ENCODE data around the gene NPTX1.

The NPTX1 gene

DNA sequence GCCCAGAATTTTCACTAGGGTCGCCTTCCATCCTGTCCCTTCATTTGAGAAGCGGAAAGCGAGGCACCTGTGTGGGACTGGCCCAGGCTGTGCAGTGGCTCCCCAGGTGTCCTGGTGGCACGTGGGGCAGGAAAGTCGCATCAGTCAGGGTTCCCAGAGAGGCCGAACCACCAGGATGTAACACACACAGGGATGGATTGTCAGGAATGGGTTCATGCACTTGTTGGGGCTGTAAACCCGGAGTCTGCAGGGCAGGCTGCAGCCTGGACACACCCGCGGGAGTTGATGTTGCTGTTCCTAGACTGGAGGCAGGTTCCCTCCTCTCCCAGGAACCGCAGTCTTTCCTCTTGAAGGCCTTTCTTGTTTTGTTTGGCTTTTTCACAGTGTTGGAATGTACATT is 37.5 kb upstream of the NPTX1 start:
- Histone ChIP-seq H3K79me2 (no peaks in the 10 kb centered on the region), H3K9me3 (ENCODE audit: control insufficient read depth, low read length) (no peaks in the 10 kb centered on the region), H3K4me1 (no peaks in the 10 kb centered on the region), H3K27me3 (ENCODE audit: control insufficient read depth, insufficient read depth, low read length) (no peaks in the 10 kb centered on the region), H3K4me2 (ENCODE audit: low read length) (no peak overlapping the region), H2AFZ (no peak overlapping the region), H3K9ac (no peak overlapping the region), H3K36me3 (ENCODE audit: control insufficient read depth, insufficient read depth, low read length) (no peaks in the 10 kb centered on the region), H3K4me3 (ENCODE audit: low read depth, low read length) (no peak overlapping the region), H3K27ac (no peak overlapping the region)
- TF ChIP-seq CTCF (IDR thresholded peaks at IDR 0.05) = no peak

- no peak overlapping the region for H3K27ac ChIP-seq
- H3K4me2 ChIP-seq (ENCODE audit: low read length) = no peak overlapping the region
- TF ChIP-seq CTCF (IDR thresholded peaks at IDR 0.05) = no peak
- no peak overlapping the region for H2AFZ ChIP-seq
- no peaks in the 10 kb centered on the region for H3K36me3 ChIP-seq (ENCODE audit: control insufficient read depth, insufficient read depth, low read length)
- no peak overlapping the region for H3K9ac ChIP-seq
- H3K79me2 ChIP-seq = no peaks in the 10 kb centered on the region
- no peak overlapping the region for H3K4me3 ChIP-seq (ENCODE audit: low read depth, low read length)
- no peaks in the 10 kb centered on the region for H3K9me3 ChIP-seq (ENCODE audit: control insufficient read depth, low read length)
- no peaks in the 10 kb centered on the region for H3K27me3 ChIP-seq (ENCODE audit: control insufficient read depth, insufficient read depth, low read length)
- no peaks in the 10 kb centered on the region for H3K4me1 ChIP-seq
Observed at GRCh38 chr17:80513201-80513600, 36.8 kb upstream of the NPTX1 start.

GRCh38 chr17:80512233-80512632 is 35.8 kb upstream of the NPTX1 start:
- no peak overlapping the region for H3K4me3 ChIP-seq (ENCODE audit: low read depth, low read length)
- H3K9me3 ChIP-seq (ENCODE audit: control insufficient read depth, low read length) = no peaks in the 10 kb centered on the region
- no peaks in the 10 kb centered on the region for H3K36me3 ChIP-seq (ENCODE audit: control insufficient read depth, insufficient read depth, low read length)
- no peak overlapping the region for H3K9ac ChIP-seq
- H3K27me3 ChIP-seq (ENCODE audit: control insufficient read depth, insufficient read depth, low read length) = no peaks in the 10 kb centered on the region
- no peak overlapping the region for H3K27ac ChIP-seq
- no peak overlapping the region for H2AFZ ChIP-seq
- H3K4me2 ChIP-seq (ENCODE audit: low read length) = no peak overlapping the region
- TF ChIP-seq CTCF (IDR thresholded peaks at IDR 0.05) = no peak
- H3K79me2 ChIP-seq = no peaks in the 10 kb centered on the region
- H3K4me1 ChIP-seq = no peaks in the 10 kb centered on the region

- no peaks in the 10 kb centered on the region for H3K9me3 ChIP-seq (ENCODE audit: control insufficient read depth, low read length)
- no peak overlapping the region for H3K9ac ChIP-seq
- no peaks in the 10 kb centered on the region for H3K36me3 ChIP-seq (ENCODE audit: control insufficient read depth, insufficient read depth, low read length)
- TF ChIP-seq CTCF (IDR thresholded peaks at IDR 0.05) = no peak
- H3K4me3 ChIP-seq (ENCODE audit: low read depth, low read length) = no peak overlapping the region
- no peak overlapping the region for H3K4me2 ChIP-seq (ENCODE audit: low read length)
- H3K79me2 ChIP-seq = no peaks in the 10 kb centered on the region
- H3K27ac ChIP-seq = no peak overlapping the region
- no peak overlapping the region for H2AFZ ChIP-seq
- H3K4me1 ChIP-seq = no peaks in the 10 kb centered on the region
- H3K27me3 ChIP-seq (ENCODE audit: control insufficient read depth, insufficient read depth, low read length) = no peaks in the 10 kb centered on the region
Observed at GRCh38 chr17:80511222-80512180, 35.1 kb upstream of the NPTX1 start.

DNA sequence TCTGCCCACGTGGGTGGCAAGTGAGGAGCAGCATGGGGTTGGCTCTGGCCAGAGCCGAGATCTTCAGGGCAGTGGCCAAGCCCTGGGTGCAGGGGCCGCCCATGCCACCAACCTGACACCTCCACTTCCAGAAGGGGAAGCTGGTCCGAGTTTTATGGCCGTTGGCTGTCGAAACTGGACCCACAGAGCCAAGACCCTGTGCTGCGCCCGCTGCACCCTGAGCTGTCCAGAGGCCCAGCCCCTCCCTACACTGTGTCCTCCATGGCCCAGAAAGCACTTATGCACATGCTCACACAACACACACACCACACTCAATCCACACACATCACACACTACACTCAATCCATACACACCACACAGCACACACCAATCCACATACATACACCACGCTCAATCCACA is 34.4 kb upstream of the NPTX1 start:
- Histone ChIP-seq H3K9ac (no peak overlapping the region), H3K79me2 (no peaks in the 10 kb centered on the region), H3K4me1 (no peaks in the 10 kb centered on the region), H3K9me3 (ENCODE audit: control insufficient read depth, low read length) (no peaks in the 10 kb centered on the region), H3K36me3 (ENCODE audit: control insufficient read depth, insufficient read depth, low read length) (no peaks in the 10 kb centered on the region), H2AFZ (no peak overlapping the region), H3K4me3 (ENCODE audit: low read depth, low read length) (no peak overlapping the region), H3K4me2 (ENCODE audit: low read length) (no peak overlapping the region), H3K27me3 (ENCODE audit: control insufficient read depth, insufficient read depth, low read length) (no peaks in the 10 kb centered on the region), H3K27ac (no peak overlapping the region)
- TF ChIP-seq CTCF (IDR thresholded peaks at IDR 0.05) = no peak
